HepG2 (cell line): ENCODE results near the gene ADIPOR2. TPM values are rescaled to one million over a fixed set of nuclear protein-coding genes. Genes with fewer than 3 reads are reported as not detected.
A peak's percentile ranks its signal among the peaks of the same experiment; 100 is the strongest.

Experiments
- DNMT1 ChIP-seq: sonication (generic); formaldehyde crosslinking; IDR thresholded peaks from 2 replicates; pipeline ENCODE4 v1.5.1; 2020; ENCODE audit warnings: mild to moderate bottlenecking, missing genetic modification reagents
- KLF6 ChIP-seq: IDR thresholded peaks from 2 replicates; pipeline ENCODE4 v1.8.0; 2016; ENCODE audit warnings: missing biosample characterization, missing genetic modification reagents
- POLR2G ChIP-seq: fragments of 200-400 bp; formaldehyde crosslinking; IDR thresholded peaks from 2 replicates; pipeline ENCODE4 v1.6.1; 2018; ENCODE audit warnings: mild to moderate bottlenecking, low read depth, low read length, moderate library complexity
- RBM22 ChIP-seq: fragments of 200-400 bp; formaldehyde crosslinking; optimal IDR thresholded peaks from 2 replicates; pipeline ENCODE3; 2017; ENCODE audit warnings: mild to moderate bottlenecking, low read length, moderate library complexity
- XRCC5 ChIP-seq: fragments of 200-400 bp; formaldehyde crosslinking; optimal IDR thresholded peaks from 2 replicates; pipeline ENCODE3; 2017; ENCODE audit warnings: mild to moderate bottlenecking, low read length
- ZKSCAN5 ChIP-seq: sonication (generic); formaldehyde crosslinking; IDR thresholded peaks from 2 replicates; pipeline ENCODE4 v1.5.1; 2020; ENCODE audit warnings: mild to moderate bottlenecking, missing genetic modification reagents
- polyA plus RNA-seq, 8 experiments: library from polyadenylated mRNA; depleted of rRNA in 3 of 8; stranded (reverse) in 7 of 8; unstranded in 1 of 8; fragments of >200 nt; fragmentation: Illumina TruSeq in 4 of 8; extraction: Trizol in 4 of 8; gene quantifications; 2 replicates each; pipeline versions ENCODE4 v1.2.1 to v1.2.3, GENCODE V29; 2011 to 2016; ENCODE audit warnings: low read depth in 4 of 8, missing spikeins in 1 of 8, mixed read lengths in 1 of 8; ENCODE audit not compliant: insufficient read depth in 1 of 8
- total RNA-seq, 5 experiments: library from RNA; depleted of rRNA; stranded (reverse); fragments of >200 nt; fragmentation: Illumina TruSeq; extraction: Trizol; gene quantifications; 2 replicates each; pipeline ENCODE4 v1.2.3, GENCODE V29; 2016; ENCODE audit warnings: low read depth in 1 of 5
- TF ChIP-seq, protein P1 (sequence below), 2 experiments: sonication (generic) in 1 of 2; formaldehyde crosslinking in 1 of 2; IDR thresholded peaks; 2 replicates each; pipeline versions ENCODE4 v1.4.0 to v1.6.1; 2018 to 2020; ENCODE audit warnings: missing genetic modification reagents in 2 of 2, borderline replicate concordance in 1 of 2, low read depth in 1 of 2, mild to moderate bottlenecking in 1 of 2, missing biosample characterization in 1 of 2
- TF ChIP-seq, protein P2 (sequence below): sonication (generic); formaldehyde crosslinking; conservative IDR thresholded peaks from 2 replicates; pipeline ENCODE4 v1.5.0; 2020; ENCODE audit warnings: missing genetic modification reagents
- TF ChIP-seq, protein P3 (sequence below): sonication (generic); formaldehyde crosslinking; IDR thresholded peaks from 2 replicates; pipeline ENCODE4 v1.9.0; 2021; ENCODE audit warnings: missing genetic modification reagents, borderline replicate concordance
- TF ChIP-seq, protein P4 (sequence below): IDR thresholded peaks from 2 replicates; pipeline ENCODE4 v1.4.0; 2020; ENCODE audit warnings: mild to moderate bottlenecking, missing genetic modification reagents
- TF ChIP-seq, protein P5 (sequence below): sonication (generic); formaldehyde crosslinking; IDR thresholded peaks from 2 replicates; pipeline ENCODE4 v1.4.0; 2020; ENCODE audit warnings: missing genetic modification reagents

The ADIPOR2 gene
- total and polyA plus RNA-seq, 2 of the 13 experiments (the other 11 are each of a cell fraction or from before 2014, with no cell fraction given), result 35.2 to 52.2 TPM

DNA sequence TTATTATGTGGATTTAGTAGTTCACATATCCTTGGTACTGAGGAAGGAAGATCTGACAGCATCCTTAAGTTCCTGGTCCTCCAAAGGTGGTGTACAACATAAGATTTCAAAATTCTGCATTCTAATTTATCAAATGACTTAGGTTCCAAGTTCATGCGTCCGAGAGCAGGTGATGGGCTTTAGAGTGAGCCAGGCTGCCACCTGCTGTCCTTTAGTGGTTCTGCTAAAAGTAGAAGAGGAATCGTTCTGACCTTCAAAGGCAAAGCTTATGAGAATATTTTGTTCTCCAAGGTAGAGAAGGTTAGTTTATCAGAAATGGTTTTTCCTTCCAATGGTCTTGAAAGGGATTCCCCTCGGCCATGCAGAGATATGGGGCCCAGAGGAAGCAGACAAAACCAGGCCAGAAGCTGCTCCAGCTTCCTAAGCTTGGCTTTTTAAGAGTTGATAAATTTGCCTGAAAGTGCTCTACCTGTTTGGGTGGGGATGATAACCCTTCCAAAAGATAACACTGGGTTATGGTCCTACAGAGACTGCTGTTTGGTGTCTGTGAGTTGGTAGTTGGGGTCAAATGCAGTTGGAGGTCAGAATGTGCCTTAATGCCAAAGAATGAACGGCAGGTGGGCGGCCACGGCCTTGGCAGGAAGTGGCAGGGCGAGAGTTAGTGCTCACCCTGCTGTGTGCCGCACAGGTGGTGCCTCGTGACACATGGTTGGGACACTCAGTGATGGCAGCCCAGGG is 100.4 kb downstream of the ADIPOR2 start (continued):
- TF ChIP-seq, protein P1, sequence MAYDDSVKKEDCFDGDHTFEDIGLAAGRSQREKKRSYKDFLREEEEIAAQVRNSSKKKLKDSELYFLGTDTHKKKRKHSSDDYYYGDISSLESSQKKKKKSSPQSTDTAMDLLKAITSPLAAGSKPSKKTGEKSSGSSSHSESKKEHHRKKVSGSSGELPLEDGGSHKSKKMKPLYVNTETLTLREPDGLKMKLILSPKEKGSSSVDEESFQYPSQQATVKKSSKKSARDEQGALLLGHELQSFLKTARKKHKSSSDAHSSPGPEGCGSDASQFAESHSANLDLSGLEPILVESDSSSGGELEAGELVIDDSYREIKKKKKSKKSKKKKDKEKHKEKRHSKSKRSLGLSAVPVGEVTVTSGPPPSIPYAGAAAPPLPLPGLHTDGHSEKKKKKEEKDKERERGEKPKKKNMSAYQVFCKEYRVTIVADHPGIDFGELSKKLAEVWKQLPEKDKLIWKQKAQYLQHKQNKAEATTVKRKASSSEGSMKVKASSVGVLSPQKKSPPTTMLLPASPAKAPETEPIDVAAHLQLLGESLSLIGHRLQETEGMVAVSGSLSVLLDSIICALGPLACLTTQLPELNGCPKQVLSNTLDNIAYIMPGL (CRISPR knock-in tag; IDR thresholded peaks at IDR 0.05; ENCODE audit: borderline replicate concordance in 1 of 2, low read depth in 1 of 2), result 0 out of 4 replicates have a peak, but pooled peaks of 1 of the 2 experiments have one; percentile 30
- TF ChIP-seq ZKSCAN5 (CRISPR knock-in tag) (no peak), POLR2G (peak; percentile 29; the same call in 1 of the 2 replicates), KLF6 (no peak), DNMT1 (no peak), RBM22 (peak; percentile 49), XRCC5 (no peak)
- TF ChIP-seq, protein P2, sequence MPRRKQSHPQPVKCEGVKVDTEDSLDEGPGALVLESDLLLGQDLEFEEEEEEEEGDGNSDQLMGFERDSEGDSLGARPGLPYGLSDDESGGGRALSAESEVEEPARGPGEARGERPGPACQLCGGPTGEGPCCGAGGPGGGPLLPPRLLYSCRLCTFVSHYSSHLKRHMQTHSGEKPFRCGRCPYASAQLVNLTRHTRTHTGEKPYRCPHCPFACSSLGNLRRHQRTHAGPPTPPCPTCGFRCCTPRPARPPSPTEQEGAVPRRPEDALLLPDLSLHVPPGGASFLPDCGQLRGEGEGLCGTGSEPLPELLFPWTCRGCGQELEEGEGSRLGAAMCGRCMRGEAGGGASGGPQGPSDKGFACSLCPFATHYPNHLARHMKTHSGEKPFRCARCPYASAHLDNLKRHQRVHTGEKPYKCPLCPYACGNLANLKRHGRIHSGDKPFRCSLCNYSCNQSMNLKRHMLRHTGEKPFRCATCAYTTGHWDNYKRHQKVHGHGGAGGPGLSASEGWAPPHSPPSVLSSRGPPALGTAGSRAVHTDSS (CRISPR knock-in tag), result no peak
- TF ChIP-seq, protein P3, sequence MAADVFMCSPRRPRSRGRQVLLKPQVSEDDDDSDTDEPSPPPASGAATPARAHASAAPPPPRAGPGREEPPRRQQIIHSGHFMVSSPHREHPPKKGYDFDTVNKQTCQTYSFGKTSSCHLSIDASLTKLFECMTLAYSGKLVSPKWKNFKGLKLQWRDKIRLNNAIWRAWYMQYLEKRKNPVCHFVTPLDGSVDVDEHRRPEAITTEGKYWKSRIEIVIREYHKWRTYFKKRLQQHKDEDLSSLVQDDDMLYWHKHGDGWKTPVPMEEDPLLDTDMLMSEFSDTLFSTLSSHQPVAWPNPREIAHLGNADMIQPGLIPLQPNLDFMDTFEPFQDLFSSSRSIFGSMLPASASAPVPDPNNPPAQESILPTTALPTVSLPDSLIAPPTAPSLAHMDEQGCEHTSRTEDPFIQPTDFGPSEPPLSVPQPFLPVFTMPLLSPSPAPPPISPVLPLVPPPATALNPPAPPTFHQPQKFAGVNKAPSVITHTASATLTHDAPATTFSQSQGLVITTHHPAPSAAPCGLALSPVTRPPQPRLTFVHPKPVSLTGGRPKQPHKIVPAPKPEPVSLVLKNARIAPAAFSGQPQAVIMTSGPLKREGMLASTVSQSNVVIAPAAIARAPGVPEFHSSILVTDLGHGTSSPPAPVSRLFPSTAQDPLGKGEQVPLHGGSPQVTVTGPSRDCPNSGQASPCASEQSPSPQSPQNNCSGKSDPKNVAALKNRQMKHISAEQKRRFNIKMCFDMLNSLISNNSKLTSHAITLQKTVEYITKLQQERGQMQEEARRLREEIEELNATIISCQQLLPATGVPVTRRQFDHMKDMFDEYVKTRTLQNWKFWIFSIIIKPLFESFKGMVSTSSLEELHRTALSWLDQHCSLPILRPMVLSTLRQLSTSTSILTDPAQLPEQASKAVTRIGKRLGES (CRISPR knock-in tag), result no peak
- TF ChIP-seq, protein P4, sequence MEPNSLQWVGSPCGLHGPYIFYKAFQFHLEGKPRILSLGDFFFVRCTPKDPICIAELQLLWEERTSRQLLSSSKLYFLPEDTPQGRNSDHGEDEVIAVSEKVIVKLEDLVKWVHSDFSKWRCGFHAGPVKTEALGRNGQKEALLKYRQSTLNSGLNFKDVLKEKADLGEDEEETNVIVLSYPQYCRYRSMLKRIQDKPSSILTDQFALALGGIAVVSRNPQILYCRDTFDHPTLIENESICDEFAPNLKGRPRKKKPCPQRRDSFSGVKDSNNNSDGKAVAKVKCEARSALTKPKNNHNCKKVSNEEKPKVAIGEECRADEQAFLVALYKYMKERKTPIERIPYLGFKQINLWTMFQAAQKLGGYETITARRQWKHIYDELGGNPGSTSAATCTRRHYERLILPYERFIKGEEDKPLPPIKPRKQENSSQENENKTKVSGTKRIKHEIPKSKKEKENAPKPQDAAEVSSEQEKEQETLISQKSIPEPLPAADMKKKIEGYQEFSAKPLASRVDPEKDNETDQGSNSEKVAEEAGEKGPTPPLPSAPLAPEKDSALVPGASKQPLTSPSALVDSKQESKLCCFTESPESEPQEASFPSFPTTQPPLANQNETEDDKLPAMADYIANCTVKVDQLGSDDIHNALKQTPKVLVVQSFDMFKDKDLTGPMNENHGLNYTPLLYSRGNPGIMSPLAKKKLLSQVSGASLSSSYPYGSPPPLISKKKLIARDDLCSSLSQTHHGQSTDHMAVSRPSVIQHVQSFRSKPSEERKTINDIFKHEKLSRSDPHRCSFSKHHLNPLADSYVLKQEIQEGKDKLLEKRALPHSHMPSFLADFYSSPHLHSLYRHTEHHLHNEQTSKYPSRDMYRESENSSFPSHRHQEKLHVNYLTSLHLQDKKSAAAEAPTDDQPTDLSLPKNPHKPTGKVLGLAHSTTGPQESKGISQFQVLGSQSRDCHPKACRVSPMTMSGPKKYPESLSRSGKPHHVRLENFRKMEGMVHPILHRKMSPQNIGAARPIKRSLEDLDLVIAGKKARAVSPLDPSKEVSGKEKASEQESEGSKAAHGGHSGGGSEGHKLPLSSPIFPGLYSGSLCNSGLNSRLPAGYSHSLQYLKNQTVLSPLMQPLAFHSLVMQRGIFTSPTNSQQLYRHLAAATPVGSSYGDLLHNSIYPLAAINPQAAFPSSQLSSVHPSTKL, result peak; percentile 16; the same call in 1 of the 2 replicates
- TF ChIP-seq, protein P5, sequence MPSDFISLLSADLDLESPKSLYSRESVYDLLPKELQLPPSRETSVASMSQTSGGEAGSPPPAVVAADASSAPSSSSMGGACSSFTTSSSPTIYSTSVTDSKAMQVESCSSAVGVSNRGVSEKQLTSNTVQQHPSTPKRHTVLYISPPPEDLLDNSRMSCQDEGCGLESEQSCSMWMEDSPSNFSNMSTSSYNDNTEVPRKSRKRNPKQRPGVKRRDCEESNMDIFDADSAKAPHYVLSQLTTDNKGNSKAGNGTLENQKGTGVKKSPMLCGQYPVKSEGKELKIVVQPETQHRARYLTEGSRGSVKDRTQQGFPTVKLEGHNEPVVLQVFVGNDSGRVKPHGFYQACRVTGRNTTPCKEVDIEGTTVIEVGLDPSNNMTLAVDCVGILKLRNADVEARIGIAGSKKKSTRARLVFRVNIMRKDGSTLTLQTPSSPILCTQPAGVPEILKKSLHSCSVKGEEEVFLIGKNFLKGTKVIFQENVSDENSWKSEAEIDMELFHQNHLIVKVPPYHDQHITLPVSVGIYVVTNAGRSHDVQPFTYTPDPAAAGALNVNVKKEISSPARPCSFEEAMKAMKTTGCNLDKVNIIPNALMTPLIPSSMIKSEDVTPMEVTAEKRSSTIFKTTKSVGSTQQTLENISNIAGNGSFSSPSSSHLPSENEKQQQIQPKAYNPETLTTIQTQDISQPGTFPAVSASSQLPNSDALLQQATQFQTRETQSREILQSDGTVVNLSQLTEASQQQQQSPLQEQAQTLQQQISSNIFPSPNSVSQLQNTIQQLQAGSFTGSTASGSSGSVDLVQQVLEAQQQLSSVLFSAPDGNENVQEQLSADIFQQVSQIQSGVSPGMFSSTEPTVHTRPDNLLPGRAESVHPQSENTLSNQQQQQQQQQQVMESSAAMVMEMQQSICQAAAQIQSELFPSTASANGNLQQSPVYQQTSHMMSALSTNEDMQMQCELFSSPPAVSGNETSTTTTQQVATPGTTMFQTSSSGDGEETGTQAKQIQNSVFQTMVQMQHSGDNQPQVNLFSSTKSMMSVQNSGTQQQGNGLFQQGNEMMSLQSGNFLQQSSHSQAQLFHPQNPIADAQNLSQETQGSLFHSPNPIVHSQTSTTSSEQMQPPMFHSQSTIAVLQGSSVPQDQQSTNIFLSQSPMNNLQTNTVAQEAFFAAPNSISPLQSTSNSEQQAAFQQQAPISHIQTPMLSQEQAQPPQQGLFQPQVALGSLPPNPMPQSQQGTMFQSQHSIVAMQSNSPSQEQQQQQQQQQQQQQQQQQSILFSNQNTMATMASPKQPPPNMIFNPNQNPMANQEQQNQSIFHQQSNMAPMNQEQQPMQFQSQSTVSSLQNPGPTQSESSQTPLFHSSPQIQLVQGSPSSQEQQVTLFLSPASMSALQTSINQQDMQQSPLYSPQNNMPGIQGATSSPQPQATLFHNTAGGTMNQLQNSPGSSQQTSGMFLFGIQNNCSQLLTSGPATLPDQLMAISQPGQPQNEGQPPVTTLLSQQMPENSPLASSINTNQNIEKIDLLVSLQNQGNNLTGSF (CRISPR knock-in tag), result no peak
